GM20431 (cell line): ENCODE data around the gene CYP4F22.
"Not testable (repeated sequence)": the region's sequence is repeated elsewhere in the genome, so short reads cannot be mapped to it uniquely, and the experiment has no call there.

Experiments used
- in situ Hi-C: fragments of 300-500 bp; cut with MseI, MboI; formaldehyde crosslinking; loops from one replicate; pipeline ENCODE4 v1.15.0; 2020; ENCODE audit warnings: low sequenced_read_pairs; ENCODE audit not compliant: unreplicated experiment

The CYP4F22 gene

GRCh38 chr19:15532779-15533521 is 24.6 kb downstream of the CYP4F22 start:
- in situ Hi-C loops: no loop called here

DNA sequence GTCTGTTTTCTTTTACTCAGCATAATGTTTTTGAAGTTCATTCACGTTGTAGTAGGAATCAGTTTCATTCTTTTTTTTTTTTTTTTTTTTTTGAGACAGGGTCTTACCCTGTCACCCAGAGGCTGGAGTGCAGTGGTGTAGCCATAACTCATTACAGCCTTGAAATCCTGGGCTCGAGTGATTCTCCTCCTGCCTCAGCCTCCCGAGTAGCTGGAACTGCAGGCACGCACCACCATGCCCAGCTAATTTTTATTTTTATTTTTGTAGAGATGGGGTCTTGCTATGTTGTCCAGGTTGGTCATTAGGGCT is 25.2 kb downstream of the CYP4F22 start:
- in situ Hi-C loops: not testable (repeated sequence)

DNA sequence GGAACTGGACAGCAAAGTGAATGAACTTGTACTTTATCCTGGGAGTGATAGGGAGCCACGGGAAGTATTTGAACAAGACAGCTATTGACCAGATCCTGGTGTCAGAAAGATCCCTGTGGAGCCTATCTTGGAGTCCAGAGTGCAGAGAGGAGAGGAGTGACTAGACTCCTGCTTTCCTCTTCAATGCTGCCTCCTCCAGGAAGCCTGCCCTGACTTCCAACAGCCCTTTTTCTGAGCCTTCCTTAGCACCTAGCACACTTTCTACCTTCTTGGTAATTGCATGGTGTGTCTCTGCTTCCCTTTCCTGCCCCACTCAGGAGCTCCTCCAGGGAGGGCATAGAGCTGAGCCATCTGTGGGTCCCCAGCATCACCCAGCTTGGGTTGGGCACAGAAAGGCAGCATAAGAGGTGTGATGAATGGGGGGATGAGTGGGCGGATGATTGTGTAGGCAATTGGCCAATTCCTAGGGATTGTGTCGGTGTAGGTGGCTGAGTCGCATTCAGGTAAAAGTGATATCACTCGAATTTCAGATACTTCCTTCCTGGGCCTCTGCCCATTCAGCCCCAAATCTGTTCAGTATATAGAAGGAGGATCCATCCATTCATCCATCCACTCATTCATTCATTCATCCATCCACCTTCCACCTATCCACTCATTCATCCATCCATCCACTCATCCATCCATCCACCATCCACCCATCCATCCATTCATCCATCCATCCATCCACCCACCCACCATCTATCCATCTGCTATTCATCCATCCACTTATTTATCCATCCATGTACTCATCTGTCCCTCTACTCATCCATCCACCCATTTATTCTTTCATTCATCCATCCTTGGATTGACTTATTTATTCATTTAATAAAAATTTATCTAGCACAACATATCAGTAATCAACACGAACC is 26.9 kb downstream of the CYP4F22 start:
- in situ Hi-C loops: no loop called here

- in situ Hi-C loops: no loop called here
These were observed 28.0 kb downstream of the CYP4F22 start for GRCh38 chr19:15536350-15536749.

DNA sequence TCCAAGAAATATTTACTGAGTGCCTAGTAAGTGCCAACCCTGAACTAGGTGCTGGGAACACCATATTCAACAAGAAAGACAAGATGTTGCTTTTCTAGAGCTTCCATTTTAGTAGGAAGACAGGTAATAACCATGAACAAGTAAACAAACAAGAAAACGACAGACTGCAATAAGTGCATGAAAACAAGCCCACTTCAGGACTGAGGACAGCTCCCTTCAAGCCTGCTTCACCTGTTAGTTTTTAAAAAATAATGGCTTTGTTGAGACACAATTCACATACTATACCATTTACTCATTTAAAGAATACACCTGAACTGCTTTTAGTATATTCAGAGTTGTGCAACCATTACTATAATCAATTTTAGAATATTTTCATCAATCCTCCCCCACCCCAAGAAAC is 30.4 kb downstream of the CYP4F22 start:
- in situ Hi-C loops: no loop called here

- in situ Hi-C loops: no loop called here
These were observed 31.3 kb downstream of the CYP4F22 start for GRCh38 chr19:15539638-15540037.

GRCh38 chr19:15540435-15540834 is 32.1 kb downstream of the CYP4F22 start:
- in situ Hi-C loops: no loop called here

DNA sequence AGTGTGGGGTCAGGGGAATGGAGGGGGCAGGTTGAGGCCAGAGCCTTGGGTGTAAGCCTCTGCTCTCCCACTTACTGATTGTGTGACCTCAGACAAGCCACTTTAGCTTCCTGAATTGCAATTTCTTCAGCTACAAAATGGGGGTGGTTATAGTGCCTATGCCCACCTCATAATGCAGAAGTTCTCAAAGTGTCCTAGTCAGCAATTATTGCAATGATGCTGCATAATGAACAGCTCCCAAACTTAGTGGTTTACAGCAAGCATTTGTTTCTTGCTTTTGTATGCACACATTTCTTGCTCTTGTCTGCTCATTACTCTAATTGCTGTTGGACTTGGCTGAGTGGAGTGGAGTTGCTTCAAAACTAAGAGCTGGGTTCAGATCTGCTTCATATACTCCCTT is 36.0 kb downstream of the CYP4F22 start:
- in situ Hi-C loops: no loop called here

- in situ Hi-C loops: no loop called here
These were observed 36.6 kb downstream of the CYP4F22 start for GRCh38 chr19:15544970-15545369.

- in situ Hi-C loops: no loop called here
These were observed 40.3 kb downstream of the CYP4F22 start for GRCh38 chr19:15548648-15549047.

DNA sequence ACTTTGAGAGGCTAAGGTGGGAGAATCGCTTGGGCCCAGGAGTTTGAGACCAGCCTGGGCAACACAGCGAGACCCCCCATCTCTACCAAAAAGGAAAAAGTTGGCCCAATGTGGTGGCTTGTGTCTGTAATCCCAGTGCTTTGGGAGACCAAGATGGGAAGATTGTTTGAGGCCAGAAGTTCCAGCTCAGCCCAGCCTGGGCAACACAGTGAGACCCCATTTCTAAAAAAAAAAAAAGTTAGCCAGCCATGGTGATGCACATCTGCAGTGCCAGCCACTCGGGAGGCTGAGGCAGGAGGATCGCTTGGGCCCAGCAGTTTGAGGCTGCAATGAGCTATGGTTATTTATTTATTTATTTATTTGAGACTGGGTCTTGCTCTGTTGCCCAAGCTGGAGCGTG is 41.3 kb downstream of the CYP4F22 start:
- in situ Hi-C loops: no loop called here

DNA sequence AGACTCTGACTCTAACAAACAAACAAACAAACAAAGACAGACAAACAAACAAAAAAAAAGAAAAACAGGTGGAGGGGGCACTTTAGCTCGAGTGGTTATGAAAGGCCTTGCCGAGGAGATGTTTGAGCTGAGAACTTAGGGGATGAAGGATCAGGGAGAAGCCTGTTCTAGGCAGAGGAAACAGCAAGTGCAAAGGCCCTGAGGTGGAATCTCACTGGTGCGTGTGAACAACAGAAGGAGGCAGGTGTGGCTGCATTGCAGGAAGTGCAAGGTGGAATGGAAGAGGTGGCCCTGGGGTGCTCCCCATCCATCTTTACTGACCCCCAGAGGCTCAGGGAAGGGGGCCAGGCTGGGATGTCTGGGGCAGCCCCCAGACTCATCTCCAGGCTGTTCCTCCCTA is 41.9 kb downstream of the CYP4F22 start:
- in situ Hi-C loops: loop anchor here (10.0 kb wide), 1 partner anchor 135 kb away; the partner anchor contains the start of gene AKAP8L

- in situ Hi-C loops: loop anchor here (10.0 kb wide), 1 partner anchor 136 kb away; the partner anchor contains the start of gene AKAP8L
These were observed 42.6 kb downstream of the CYP4F22 start for GRCh38 chr19:15550929-15551292.

GRCh38 chr19:15551293-15552004 is 43.1 kb downstream of the CYP4F22 start:
- in situ Hi-C loops: loop anchor here (10.0 kb wide), 1 partner anchor 137 kb away; the partner anchor contains the start of gene AKAP8L

GRCh38 chr19:15555021-15555420 is 46.7 kb downstream of the CYP4F22 start:
- in situ Hi-C loops: loop anchor here (5.0 to 10.0 kb wide), 2 partner anchors 140 to 388 kb away; partner anchors contain the start of gene AKAP8L

DNA sequence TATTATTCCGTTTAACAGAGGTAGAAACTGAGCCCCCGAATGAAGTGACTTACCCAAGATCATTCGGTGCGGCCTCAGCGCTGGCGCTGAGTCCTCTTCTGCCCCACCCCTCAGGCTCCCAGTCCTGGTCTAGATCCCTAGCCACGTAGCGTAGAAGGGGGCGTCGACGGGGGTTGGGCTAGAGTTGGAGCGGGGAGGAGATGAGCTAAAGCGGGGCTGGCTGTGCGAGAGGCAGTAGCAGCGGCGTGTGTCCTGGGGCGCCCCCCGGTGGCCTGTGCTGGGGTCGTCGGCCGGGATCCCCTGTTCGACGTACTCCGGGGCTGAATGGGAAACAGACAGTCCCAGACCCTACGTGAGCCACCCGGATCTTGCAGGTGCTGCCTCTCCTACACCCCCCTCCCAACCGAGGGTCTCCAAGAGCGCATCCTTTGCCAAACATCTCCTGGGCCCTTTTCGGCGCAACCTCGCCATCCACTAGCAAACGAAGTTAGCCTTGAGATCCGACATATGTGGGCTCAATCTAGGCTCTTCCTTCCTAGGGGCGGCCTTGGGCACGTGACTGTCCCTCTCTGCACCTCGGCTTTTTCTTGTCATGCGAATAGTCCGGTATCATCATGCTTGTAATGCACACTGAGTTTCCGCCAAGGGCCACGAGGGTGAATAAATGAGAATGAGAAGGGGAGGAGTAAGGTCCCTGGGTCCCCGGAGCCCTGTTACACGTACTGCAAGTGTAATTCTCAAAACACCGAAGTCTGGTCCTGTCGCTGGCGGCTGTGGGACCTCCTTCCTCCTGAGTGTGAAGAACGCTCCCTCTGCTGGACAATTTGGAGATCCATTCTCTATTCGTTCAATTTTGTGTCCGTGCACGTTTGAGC is 47.7 kb downstream of the CYP4F22 start:
- in situ Hi-C loops: loop anchor here (5.0 to 10.0 kb wide), 2 partner anchors 141 to 389 kb away; partner anchors contain the start of gene AKAP8L

GRCh38 chr19:15556634-15557181 is 48.4 kb downstream of the CYP4F22 start:
- in situ Hi-C loops: loop anchor here (5.0 to 10.0 kb wide), 2 partner anchors 142 to 389 kb away; partner anchors contain the start of gene AKAP8L

GRCh38 chr19:15557223-15557622 is 48.9 kb downstream of the CYP4F22 start:
- in situ Hi-C loops: loop anchor here (5.0 to 10.0 kb wide), 2 partner anchors 142 to 390 kb away; partner anchors contain the start of gene AKAP8L

GRCh38 chr19:15562145-15562544 is 53.8 kb downstream of the CYP4F22 start:
- in situ Hi-C loops: no loop called here
